SKM-1 (cell line): ENCODE data around the gene MPP4.
"Not testable (repeated sequence)": the region's sequence is repeated elsewhere in the genome, so short reads cannot be mapped to it uniquely, and the experiment has no call there.

Source experiments
- DNase-seq: peaks from one replicate; lab custom pipeline; 2025; ENCODE audit not compliant: unreplicated experiment; lab: John Stamatoyannopoulos, UW

Gene MPP4

DNA sequence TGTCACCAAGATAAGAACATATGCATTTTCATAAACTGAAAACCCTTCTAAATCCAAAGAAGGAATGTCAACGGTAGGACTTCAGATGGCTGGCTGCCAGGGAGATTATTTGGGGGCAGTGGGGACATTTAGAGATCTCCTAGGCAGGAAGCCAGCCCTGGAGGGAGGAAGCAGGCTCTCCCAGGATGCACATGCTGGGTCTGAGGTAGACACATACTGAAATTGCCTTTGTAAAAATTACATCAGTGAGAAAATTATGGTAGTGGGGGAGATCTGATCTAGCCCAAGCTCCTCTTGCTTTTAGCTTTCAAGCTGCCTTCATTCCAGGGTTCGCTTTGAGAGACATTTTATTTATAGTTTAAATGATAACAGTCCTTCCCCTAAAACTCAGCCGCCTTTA lies 24.1 kb downstream of the MPP4 start:
- DNase-seq = no peak

DNA sequence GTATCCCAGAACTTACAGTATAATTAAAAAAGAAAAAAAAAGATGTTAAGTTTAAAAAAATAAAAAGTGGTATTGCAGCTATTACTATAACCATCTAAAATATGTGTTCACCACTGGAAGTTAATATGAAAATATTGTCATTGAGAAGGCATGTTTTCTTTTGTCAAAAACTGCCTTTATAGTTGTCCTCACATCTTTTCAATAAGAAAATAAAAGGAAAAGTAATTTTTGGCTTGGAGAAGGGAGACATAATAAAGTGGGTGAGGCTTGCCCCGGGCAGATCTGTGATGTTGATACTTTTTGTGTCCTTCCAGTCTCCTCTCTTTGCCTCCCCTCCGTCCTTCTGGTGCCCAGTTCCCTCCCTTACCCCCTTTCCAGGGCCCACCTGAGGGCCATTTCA lies 24.9 kb downstream of the MPP4 start:
- DNase-seq = no peak

DNA sequence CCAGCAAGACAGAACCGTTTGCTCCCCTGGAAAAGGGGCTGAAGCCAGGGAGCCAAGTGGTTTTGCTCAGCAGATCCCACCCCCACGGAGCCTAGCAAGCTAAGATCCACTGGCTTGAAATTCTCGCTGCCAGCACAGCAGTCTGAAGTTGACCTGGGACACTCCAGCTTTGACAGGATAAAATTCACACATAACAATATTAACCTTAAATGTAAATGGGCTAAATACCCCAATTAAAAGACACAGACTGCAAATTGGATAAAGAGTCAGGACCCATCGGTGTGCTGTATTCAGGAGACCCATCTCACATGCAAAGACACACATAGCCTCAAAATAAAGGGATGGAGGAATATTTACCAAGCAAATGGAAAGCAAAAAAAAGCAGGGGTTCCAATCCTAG lies 27.2 kb downstream of the MPP4 start:
- not testable (repeated sequence) for DNase-seq

DNA sequence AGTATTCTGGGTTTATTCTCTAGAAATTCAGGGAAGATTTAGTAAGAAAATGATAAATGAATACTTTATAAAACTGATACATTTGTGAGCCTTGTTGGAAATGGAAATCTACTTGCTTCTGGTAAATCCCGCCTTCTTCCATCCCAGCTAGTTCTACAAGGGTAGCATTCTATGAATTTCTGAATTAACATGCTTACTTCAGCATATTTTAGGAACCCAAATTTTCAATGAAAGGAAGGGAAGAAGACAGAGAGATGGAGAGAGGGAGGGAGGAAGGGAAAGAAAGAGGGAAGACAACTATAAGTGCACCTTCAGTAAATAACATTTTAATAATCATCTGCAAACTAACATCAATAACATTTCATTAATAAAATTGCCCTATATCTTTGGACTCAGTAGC lies 28.6 kb downstream of the MPP4 start:
- DNase-seq = no peak

DNA sequence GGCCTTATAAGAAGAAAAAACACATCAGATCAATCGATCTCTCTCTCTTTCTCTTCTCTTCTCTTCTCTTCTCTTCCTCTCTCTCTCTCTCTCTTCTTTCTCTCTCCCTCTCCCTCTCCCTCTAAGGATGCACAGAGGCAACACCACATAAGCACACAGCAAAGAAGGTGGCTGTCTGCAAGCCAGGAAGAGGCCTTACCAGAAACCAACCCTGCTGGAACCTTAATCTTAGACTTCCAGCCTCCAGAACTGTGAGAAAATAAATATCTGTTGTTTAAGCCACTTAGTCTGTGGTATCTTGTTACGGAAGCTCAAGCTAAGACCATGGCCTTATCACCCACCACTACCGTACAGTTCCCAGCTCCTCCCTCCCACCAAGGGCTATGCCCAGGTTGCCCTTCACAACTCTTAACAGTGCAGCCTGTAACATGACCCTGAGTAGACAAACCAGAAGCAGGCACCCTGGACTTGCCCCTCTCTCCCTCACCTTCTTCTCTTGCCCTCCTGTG lies 30.0 kb downstream of the MPP4 start:
- DNase-seq = no peak

DNA sequence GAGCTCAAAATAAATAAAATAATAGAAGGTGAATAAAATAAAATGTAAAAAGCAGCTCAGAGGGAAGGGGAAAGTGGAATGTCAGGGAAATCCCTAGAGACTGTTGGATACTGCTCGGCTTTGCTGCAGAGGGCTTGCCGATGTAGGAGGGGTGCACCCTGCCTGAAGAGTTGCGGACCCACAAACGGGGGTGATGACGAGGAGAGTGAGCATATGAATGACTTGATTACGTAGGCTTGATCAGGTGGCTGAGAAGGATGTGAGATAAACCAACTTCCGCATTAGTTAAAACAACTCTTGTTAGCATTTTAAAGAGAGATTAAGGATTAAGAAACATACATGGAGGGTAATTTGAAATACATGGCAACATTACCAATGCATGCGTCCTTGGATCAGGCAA lies 34.1 kb downstream of the MPP4 start:
- no peak for DNase-seq

DNA sequence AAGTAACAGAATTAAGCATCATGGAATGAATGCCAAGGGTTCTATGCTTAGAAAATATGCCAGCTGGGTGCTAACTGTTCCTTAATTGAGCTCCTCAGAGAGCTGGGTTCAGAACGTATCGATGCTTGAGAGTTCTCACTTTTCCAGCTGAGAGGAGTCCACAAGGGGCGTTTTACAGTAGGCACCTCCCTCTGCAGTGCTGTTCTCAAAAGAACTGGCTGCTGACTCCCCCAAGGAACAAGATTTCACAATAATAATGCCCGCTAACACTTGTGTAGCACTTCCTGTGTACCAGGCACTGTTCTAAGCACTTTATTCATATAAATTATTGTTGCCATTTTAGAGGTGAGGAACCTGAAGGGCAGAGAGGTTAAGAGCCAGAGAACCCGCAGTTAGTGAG lies 37.1 kb downstream of the MPP4 start:
- peak; percentile 39 for DNase-seq

DNA sequence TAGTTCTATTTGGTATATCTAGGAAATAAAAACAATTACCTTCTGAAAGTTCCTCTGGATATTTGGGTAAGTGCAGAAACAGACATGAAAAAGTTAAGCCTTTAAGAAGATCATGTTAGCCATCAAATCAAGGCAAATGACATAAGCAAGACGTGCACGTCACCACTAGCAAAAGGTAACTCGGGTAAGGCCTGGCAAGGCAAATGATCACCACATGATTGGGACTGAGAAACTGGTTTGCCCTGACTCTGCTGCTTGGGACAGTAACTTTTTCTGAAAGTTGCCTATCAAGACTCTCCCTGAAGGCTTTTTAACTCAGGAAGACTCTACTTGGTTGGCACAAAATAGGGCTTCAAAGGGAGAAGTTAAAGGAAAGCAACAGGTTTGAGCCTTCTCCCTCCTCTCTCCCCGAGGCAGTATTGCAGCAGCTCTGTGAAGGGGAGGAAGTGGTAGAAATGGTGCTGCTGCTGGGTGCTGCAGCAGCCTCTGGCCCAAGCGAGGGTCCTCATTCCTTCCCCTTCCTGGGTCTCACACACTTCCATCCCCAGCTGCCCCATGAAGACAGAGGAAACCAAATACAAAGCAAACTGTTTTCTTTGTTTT lies 38.0 kb downstream of the MPP4 start:
- peak; percentile 41 for DNase-seq

DNA sequence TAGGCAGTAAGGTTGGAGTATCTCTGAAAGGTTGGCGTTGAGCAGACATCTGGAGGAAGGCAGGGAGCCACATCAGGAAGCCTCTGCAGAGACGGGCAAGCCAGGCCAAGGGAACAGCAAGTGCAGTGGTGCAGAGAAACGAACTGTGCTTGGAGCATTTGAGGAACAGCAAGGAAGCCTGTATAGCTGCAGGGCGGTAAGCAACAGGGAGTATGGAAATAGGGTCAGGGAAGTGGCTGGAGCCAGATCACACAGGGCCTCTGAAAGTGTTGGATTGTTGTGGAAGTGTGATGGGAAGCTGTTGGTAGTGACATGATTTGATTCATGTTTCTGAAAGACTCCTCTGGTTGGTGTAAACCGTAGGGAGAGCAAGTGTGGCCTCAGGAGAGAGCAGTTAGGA lies 41.7 kb downstream of the MPP4 start:
- DNase-seq = no peak

DNA sequence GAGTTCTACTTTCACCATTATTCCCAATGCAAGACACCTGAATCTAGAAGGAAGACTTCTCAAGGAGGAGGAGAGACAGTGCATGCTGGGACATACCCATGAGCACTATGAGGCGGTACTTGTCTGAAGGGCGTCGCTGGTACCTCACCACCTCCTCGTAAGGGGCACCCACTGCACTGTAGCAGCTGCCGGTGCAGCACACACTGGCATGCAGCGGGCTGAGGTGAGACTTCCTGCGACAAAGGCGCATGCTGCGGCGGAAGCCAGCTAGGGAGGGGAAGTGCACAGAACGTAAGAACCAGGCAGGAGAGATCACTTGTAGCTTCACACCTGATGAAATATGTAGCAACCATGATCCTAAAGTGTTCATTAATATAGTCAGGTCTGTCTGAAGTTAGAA lies 42.3 kb downstream of the MPP4 start:
- no peak for DNase-seq

DNA sequence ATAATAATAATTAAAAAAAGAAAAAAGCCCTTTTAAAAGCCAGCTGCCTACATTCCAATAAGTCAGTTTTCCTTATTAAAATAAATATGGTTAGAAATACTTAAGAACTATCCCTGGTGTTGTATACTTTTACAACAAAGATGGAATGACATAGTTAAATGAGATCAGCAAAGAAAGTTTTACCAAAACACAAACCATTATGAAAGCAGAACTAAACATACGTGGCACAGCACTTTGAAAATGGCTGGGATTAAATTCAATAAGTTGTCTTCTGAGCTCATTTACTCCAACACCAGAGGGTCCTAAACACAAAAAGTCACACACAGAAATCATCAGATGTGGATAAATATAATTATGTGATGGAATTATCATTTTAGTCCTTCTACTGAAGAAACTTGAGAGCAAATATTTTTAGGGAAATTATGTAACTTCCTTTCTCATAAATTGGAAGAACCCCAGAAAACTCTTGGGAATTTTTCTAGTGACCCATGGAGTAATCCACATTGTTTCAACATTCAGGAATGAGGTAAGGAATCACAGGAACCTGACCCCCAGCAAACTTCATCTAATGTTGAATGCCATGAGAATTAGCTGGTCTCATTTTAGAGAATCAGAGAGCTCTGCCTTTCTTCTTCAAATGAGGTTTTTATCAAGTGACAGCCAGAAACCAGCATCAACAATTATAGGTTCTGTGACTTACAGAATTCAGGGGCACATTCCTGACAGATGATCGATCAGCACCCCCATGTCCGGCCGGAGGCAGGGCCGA lies 43.6 kb downstream of the MPP4 start:
- DNase-seq = no peak

DNA sequence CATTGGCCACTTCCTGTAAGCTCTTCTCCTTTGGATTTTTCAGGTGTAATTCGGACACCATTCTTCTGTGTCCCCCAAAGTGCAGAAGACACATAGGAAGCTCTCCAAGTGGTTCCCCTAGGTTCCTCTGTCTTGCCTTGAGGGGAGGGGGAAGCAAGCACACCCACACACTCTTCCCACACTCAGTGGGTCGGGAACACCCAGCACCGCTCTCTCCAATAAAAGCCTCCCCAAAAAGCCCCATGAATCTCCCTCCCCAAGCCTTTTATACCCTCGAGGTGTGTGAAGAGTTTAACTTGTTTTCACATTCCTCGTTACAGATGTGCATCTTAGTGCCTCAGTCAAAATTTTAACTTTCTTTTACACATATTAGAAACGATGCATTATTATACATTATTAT lies 45.2 kb downstream of the MPP4 start:
- no peak for DNase-seq

DNA sequence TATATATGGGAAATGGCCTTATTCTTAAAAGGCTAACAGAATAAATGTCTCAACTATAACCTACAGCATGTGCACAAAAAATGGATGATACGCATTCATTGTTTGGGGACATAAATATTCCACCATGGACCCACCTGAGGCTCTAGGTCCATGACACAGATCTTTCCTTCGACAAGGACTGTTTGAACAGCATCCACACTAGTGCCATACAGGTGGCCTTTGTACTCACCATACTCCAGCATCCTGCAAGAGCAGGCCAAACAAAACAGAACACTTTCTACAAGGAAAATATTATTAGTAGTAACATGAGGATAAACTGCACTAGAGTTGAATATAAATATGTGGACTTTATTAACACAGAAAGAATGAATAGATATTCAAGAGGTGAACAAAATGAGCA lies 49.0 kb downstream of the MPP4 start:
- no peak for DNase-seq

DNA sequence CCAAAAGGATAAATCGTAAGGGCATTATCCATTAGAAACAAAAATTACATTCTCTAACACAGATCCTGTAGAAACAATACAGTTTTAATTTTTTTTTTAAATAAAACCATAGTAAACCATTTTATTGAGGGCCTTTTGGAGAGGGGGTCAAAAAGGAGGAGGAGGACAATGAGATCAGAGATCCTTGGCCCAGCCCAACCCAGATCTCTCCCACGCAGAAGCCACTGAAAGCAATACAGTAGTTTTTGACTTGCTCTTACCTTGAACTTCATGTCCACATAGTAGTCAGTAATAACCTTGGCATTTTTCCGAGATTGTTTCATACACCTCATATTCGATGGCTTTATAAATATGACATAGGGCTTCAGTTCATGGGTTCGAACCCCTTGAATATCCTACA lies 51.0 kb downstream of the MPP4 start:
- no peak for DNase-seq

DNA sequence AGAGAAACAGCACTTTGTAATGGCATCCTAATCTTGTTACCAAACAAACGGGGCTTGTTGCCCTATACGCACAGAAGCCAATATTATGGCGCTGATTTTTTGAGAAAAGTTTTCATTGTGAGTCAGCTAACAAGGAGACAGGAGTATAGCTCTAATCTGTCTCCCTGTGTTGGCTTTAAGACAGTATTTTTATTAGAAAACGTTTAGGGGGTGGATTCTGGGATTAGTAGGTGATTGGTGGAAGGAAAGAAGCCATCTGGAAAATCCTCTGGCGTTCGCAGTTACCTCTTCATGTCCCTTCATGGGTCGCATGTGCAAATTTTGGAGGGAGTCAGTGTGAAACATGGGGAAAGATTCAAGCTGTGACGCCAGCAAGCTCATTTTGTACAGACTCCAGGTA lies 54.4 kb downstream of the MPP4 start:
- no peak for DNase-seq

DNA sequence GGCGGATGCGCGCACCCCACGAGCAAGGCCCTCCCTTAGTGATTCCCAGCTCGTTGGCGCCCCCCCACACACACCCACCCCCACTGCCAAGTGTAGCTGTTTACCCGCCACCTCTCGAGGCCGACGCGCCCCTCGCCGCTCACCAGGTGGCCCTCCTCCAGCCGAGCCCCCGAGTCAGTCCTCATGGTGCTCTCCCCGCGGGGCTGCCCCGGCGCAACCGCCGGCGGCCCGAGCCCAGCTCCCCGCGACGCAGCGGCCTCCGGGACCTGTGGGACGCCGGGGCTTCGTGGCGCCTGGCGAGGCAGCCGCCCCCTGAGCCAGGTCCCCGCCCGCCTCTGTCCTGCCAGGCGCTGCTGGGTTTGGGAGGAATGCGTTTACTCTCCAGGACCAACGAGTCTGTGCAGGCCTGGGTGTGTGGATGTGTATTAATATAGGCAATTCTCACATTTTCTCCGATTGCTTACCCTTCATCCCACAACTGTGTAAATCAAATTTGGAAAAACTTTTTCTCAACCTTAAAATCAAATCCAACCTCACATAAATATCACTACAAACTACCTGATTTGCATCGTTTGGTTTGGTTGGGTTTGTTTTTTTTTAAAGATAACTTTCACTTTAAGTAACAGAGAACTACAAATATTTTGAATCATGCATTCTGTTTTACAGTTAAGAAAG lies 55.1 kb downstream of the MPP4 start, which contains the start of gene TMEM237:
Gene TMEM237 (minus strand): TSS at position 288 of the 675 bp plus-strand sequence. CDS start 103 bp downstream, at position 185.
- no peak for DNase-seq

DNA sequence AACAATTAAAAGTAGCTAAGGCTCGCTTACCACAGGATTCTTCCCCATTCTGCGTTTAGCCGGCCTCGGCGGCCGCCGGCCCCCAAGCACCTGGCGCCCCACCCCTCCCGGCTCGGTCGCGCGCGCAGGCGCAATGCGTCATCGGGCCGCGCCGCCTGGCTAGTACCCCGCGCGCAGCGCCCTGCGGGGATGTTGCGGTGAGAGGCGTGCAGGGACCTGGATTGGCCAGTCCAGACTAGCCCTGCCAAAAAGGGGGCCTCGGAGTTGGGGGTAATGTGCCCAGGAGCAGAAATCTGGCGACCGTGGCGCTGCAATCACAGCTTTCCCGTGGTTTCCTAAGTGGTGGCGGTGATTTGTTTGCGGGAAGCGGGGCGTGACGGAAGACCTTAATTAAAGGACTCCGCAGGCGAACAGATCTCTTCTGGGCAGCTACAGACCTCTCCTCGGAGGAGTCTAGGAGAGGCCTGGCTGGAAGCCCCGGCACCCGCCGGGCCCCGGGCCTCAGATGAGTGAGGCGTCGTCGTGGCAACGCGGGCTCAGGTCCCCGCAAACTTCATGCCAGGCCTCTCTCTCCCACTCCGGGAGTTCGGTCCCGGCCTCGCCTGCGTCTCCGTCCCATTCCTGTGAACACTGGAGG lies 55.7 kb downstream of the MPP4 start:
- DNase-seq = no peak

DNA sequence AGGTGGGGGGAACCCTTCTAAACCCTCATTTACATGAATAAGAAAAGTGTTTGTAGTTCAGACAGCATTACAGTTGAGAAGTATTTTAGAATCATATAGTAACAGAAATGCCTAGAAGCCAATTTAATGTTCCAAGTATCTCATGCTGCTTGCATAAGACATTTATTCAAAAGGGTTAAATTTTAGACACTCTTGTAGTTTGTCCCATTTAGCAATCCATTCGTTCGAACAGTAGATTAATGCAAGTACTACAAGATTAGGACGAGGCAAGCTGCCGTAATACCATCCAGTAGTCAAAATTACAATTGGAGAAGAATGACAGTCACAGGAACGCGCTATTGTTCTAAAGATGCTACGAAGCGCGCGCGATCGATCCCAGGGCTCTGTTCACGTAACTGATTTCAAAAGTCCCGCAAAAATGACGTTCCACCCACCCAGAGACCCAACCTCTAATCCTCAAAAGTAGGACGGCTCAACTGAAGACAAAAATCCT lies 56.3 kb downstream of the MPP4 start:
- DNase-seq = no peak

DNA sequence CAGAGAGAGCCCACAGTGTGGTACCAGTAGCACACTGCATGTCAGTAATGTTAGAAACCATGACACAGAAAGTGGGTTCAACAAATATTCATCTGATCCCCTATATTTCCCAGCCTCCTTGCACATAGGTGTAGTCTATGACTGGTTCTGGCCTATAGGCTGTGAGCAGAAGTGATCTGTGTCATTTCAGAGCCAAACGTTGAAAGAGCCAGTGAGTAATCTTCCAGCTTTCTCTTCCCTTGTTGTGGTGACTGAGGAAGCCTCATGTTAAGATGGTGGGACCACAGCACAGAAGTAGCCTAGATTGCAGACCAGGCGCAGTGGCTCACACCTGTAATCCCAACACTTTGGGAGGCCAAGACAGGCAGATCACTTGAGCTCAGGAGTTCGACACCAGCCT lies 59.2 kb downstream of the MPP4 start:
- no peak for DNase-seq

DNA sequence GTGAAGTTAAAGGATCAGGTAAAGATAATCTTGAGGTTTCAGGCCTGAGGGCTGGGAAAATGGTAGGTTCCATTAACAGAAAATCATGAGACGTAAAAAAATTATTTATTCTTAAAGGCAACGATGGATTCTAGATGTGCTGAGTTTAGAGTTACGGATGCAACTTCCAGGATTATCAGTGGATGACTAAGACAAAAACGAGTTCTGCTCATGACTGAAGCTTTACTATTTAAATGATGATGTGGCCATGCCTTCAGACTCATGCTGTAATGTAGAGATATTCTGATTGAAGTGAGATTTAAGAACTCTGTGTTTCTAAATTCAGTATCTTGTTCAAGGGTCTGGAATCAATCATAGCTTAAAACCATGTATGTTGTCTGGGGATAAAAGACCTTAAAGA lies 60.1 kb downstream of the MPP4 start:
- DNase-seq = no peak

DNA sequence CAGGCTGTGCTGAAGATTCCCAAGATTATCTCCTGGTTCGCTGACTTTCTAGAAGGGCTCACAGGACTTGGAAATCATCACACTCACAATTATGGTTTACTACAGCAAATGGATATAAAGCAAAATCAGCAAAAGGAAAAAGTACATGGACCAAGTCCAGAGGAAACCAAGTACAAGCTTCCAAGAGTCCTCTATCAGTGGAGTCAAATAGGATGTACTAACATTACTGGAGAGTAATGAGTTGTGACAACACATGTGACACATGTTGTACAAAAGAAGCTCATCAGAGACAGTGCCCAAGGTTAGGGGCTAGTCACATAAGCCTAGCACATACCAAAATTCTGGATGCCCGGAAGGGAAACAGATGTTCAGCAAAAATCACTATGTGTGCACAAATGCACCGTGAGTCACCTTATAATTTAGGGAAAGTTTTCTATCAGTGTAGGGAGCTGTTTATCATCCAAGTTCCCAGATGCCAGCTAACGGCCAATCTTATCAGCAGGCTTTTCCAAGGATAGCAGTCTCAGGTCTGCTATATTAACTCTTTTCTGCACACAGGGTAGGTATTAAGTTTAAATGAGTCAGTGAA lies 64.7 kb downstream of the MPP4 start:
- no peak for DNase-seq
